ENCODE data around the gene VPS39.

GRCh38 chr15:42214600-42214999 is 6.5 kb upstream of the VPS39 start:
- TF ChIP-seq CTCF (conservative IDR thresholded peaks at IDR 0.05 in 1 of 2, IDR thresholded peaks at IDR 0.05 in 1 of 2; ENCODE audit: low read depth in 1 of 2, low read length in 2 of 2) (no peak), EZH2 (IDR thresholded peaks at IDR 0.05; ENCODE audit: low read length, missing control alignments) (no peak)

Measured in fibroblast of lung (primary cell).